Keratinocyte (primary cell): ENCODE data around the gene OR5H14. TPM values are rescaled to one million over a fixed set of nuclear protein-coding genes. Genes with fewer than 3 reads are reported as not detected.
"Not testable (repeated sequence)": the region's sequence is repeated elsewhere in the genome, so short reads cannot be mapped to it uniquely, and the experiment has no call there.

ENCODE experiments used
- DNase-seq: peaks from one replicate; pipeline ENCODE4 v3.0.0-alpha.2; 2011; ENCODE audit warnings: low read depth, missing footprints, low spot score
- FAIRE-seq: peaks from 2 replicates; lab custom pipeline; 2011; peaks lifted over from hg19 to GRCh38; lab: Jason Lieb, UNC
- H2AFZ ChIP-seq: 2 replicates; pipeline ENCODE4 v1.6.0; 2012; ENCODE audit warnings: low read length, control low read depth, inconsistent platforms; ENCODE audit not compliant: control insufficient read depth
- H3K27ac ChIP-seq: 2 replicates; pipeline ENCODE4 v1.5.1; 2011; ENCODE audit warnings: low read length; ENCODE audit not compliant: control insufficient read depth, insufficient read depth
- H3K27me3 ChIP-seq: 3 replicates; pipeline ENCODE4 v1.6.0; 2011; ENCODE audit warnings: low read length; ENCODE audit not compliant: control insufficient read depth, insufficient read depth; ENCODE audit errors: extremely low read depth
- H3K36me3 ChIP-seq, 2 experiments: 2 replicates in 1 of 2; 3 replicates in 1 of 2; pipeline ENCODE4 v1.5.1; 2011; ENCODE audit warnings: low read length in 2 of 2, mild to moderate bottlenecking in 1 of 2; ENCODE audit not compliant: control insufficient read depth in 2 of 2, insufficient read depth in 2 of 2; ENCODE audit errors: extremely low read depth in 1 of 2
- H3K4me1 ChIP-seq: 3 replicates; pipeline ENCODE4 v1.5.1; 2011; ENCODE audit warnings: low read length; ENCODE audit not compliant: control insufficient read depth, insufficient read depth; ENCODE audit errors: extremely low read depth
- H3K4me2 ChIP-seq: 3 replicates; pipeline ENCODE4 v1.6.0; 2011; ENCODE audit warnings: low read depth, low read length; ENCODE audit not compliant: control insufficient read depth, insufficient read depth; ENCODE audit errors: extremely low read depth
- H3K4me3 ChIP-seq, 3 experiments: fragments of 200-600 bp in 1 of 3; sonication (generic) in 1 of 3; 2 replicates in 2 of 3; 3 replicates in 1 of 3; pipeline ENCODE4 v1.5.1; 2011 to 2016; ENCODE audit warnings: low read length in 3 of 3, mild to moderate bottlenecking in 3 of 3, control low read depth in 2 of 3, inconsistent platforms in 1 of 3, low read depth in 1 of 3, mixed read lengths in 1 of 3, mixed run types in 1 of 3, moderate library complexity in 1 of 3; ENCODE audit not compliant: control insufficient read depth in 2 of 3, insufficient read depth in 2 of 3; ENCODE audit errors: extremely low read depth in 1 of 3
- H3K79me2 ChIP-seq: 2 replicates; pipeline ENCODE4 v1.6.0; 2012; ENCODE audit warnings: low read length; ENCODE audit not compliant: control insufficient read depth, insufficient read depth
- H3K9ac ChIP-seq: 3 replicates; pipeline ENCODE4 v1.6.0; 2011; ENCODE audit warnings: low read length; ENCODE audit not compliant: control insufficient read depth, insufficient read depth; ENCODE audit errors: extremely low read depth
- H3K9me1 ChIP-seq: 3 replicates; pipeline ENCODE4 v1.6.0; 2011; ENCODE audit warnings: low read length; ENCODE audit not compliant: control insufficient read depth, insufficient read depth; ENCODE audit errors: extremely low read depth
- H3K9me3 ChIP-seq: 2 replicates; pipeline ENCODE4 v1.5.1; 2012; ENCODE audit warnings: low read depth, low read length; ENCODE audit not compliant: control insufficient read depth
- H4K20me1 ChIP-seq: 3 replicates; pipeline ENCODE4 v1.6.0; 2011; ENCODE audit warnings: low read length; ENCODE audit not compliant: control insufficient read depth, insufficient read depth; ENCODE audit errors: extremely low read depth
- CTCF ChIP-seq, 3 experiments: IDR thresholded peaks in 1 of 3; conservative IDR thresholded peaks in 1 of 3; optimal IDR thresholded peaks in 1 of 3; 2 replicates in 2 of 3; 3 replicates in 1 of 3; pipeline versions ENCODE3 to v1.5.1; 2011; ENCODE audit warnings: low read length in 3 of 3, mild to moderate bottlenecking in 3 of 3, moderate library complexity in 2 of 3, control low read depth in 1 of 3, inconsistent platforms in 1 of 3; ENCODE audit not compliant: insufficient read depth in 2 of 3; ENCODE audit errors: extremely low read depth in 1 of 3
- EZH2 ChIP-seq: IDR thresholded peaks from one replicate; pipeline ENCODE4 v1.6.1; 2012; ENCODE audit warnings: inconsistent platforms, mild to moderate bottlenecking, low read length, moderate library complexity
- dilution Hi-C: fragments of 300-500 bp; cut with MboI; formaldehyde crosslinking; loops from one replicate; pipeline ENCODE4 v1.7.0; 2020; ENCODE audit warnings: low sequenced_read_pairs; ENCODE audit not compliant: extremely low pct_ligation_motif_present
- polyA plus RNA-seq, 5 experiments: library from polyadenylated mRNA; depleted of rRNA in 3 of 5; stranded (reverse) in 3 of 5; stranded (forward) in 1 of 5; unstranded in 1 of 5; fragments of >200 nt; gene quantifications; 1 replicate in 1 of 5; 2 replicates in 3 of 5; 3 replicates in 1 of 5; pipeline versions ENCODE4 v1.2.1 to v1.2.3, GENCODE V29; 2011 to 2012; ENCODE audit warnings: missing spikeins in 2 of 5, low read depth in 1 of 5, low replicate concordance in 1 of 5

Gene OR5H14
- polyA plus RNA-seq, 1 donor (not counting 4 experiments of a cell fraction or from before 2014, with no cell fraction given) = not detected

- TF ChIP-seq CTCF (optimal IDR thresholded peaks at IDR 0.05 in 1 of 3, IDR thresholded peaks at IDR 0.05 in 1 of 3, conservative IDR thresholded peaks at IDR 0.05 in 1 of 3; ENCODE audit: extremely low read depth in 1 of 3, insufficient read depth in 2 of 3, low read length in 3 of 3) (no peak), EZH2 (no peak)
- Histone ChIP-seq H3K79me2 (no peaks in the 10 kb centered on the region), H3K27me3 (no peaks in the 10 kb centered on the region), H3K4me1 (no peaks in the 10 kb centered on the region), H2AFZ (no peak overlapping the region), H3K27ac (no peak overlapping the region), H3K4me3 (no peak overlapping the region), H3K9me3 (no peaks in the 10 kb centered on the region), H4K20me1 (no peaks in the 10 kb centered on the region), H3K4me2 (no peak overlapping the region), H3K9me1 (no peaks in the 10 kb centered on the region), H3K9ac (no peak overlapping the region), H3K36me3 (no peaks in the 10 kb centered on the region)
- FAIRE-seq = no peak
- no peak for DNase-seq
- dilution Hi-C loops = no loop called here
Observed at GRCh38 chr3:98136631-98137030, 10.6 kb upstream of the OR5H14 start.

- H3K9me1 ChIP-seq, H3K4me1 ChIP-seq, H3K9me3 ChIP-seq, H3K4me3 ChIP-seq, H3K79me2 ChIP-seq, H2AFZ ChIP-seq, dilution Hi-C loops, DNase-seq, H3K27me3 ChIP-seq, H4K20me1 ChIP-seq, H3K27ac ChIP-seq, H3K36me3 ChIP-seq, FAIRE-seq, H3K9ac ChIP-seq, H3K4me2 ChIP-seq: not testable (repeated sequence)
Observed at GRCh38 chr3:98137826-98138557, 9.3 kb upstream of the OR5H14 start.

GRCh38 chr3:98140531-98140930, 6.7 kb upstream of the OR5H14 start:
- H3K9me1 ChIP-seq = no peaks in the 10 kb centered on the region
- no peaks in the 10 kb centered on the region for H3K27me3 ChIP-seq
- DNase-seq (no peak), FAIRE-seq (no peak)
- no peak overlapping the region for H3K4me3 ChIP-seq
- H3K4me2 ChIP-seq = no peak overlapping the region
- no peaks in the 10 kb centered on the region for H3K9me3 ChIP-seq
- no peak overlapping the region for H2AFZ ChIP-seq
- no peak overlapping the region for H3K27ac ChIP-seq
- TF ChIP-seq CTCF (optimal IDR thresholded peaks at IDR 0.05 in 1 of 3, IDR thresholded peaks at IDR 0.05 in 1 of 3, conservative IDR thresholded peaks at IDR 0.05 in 1 of 3; ENCODE audit: extremely low read depth in 1 of 3, insufficient read depth in 2 of 3, low read length in 3 of 3) (no peak), EZH2 (no peak)
- H3K4me1 ChIP-seq = no peaks in the 10 kb centered on the region
- H3K79me2 ChIP-seq = no peaks in the 10 kb centered on the region
- no peak overlapping the region for H3K9ac ChIP-seq
- H4K20me1 ChIP-seq = no peaks in the 10 kb centered on the region
- dilution Hi-C loops = no loop called here
- H3K36me3 ChIP-seq = no peaks in the 10 kb centered on the region
